PFSK-1 (cell line): ENCODE measurements around the gene FAM20C.

Source experiments
- POLR2AphosphoS5 ChIP-seq: IDR thresholded peaks from 2 replicates; pipeline ENCODE4 v1.6.1; 2012; ENCODE audit warnings: low read depth, mild to moderate bottlenecking, control low read depth, low read length, moderate library complexity
- REST ChIP-seq, 2 experiments: IDR thresholded peaks; 2 replicates each; pipeline versions ENCODE4 v1.6.1 to v1.8.0; 2011 to 2012; ENCODE audit warnings: low read depth in 2 of 2, low read length in 2 of 2, control low read depth in 1 of 2, inconsistent platforms in 1 of 2, mild to moderate bottlenecking in 1 of 2, moderate library complexity in 1 of 2; ENCODE audit not compliant: insufficient read depth in 1 of 2
- TAF1 ChIP-seq: IDR thresholded peaks from 2 replicates; pipeline ENCODE4 v1.6.1; 2012; ENCODE audit warnings: low read length, control low read depth, borderline replicate concordance; ENCODE audit not compliant: insufficient read depth

- TF ChIP-seq POLR2AphosphoS5, result no peak
- TF ChIP-seq REST (IDR thresholded peaks at IDR 0.05; ENCODE audit: insufficient read depth in 1 of 2, low read depth in 2 of 2, low read length in 2 of 2), result no peak
- TF ChIP-seq TAF1, result no peak
Measured at GRCh38 chr7:252981-253380, 60.6 kb downstream of the FAM20C start.
